Erythroblast (primary cell): ENCODE results near the gene C1QTNF5.

Experiments
- GATA1 ChIP-seq: IDR thresholded peaks from 2 replicates; pipeline ENCODE4 v1.6.1; 2011; ENCODE audit warnings: low read depth, mild to moderate bottlenecking, control low read depth, low read length, moderate library complexity
- POLR2A ChIP-seq: IDR thresholded peaks from 2 replicates; pipeline ENCODE4 v1.6.1; 2011; ENCODE audit warnings: mild to moderate bottlenecking, low read length

DNA sequence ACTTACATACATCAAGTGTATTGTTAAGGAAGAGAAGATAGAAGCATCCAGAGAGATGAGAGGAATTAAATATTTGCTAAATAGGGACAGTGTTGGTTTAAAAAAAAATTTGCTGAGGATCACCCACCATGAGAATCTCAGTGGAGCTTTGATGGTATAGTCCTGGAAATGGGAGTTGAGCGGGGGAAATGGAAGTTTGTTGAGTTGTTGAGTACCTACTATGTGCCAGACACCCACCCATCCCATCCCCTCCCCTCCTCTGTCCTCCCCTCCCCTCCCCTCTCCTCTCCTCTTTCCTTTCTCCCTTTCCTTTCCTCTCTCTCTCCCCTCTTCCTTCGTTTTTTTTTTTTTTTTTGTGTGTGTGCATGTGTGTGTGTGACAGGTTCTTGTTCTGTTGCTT, 10.5 kb upstream of the C1QTNF5 start:
- TF ChIP-seq POLR2A, result no peak
- TF ChIP-seq GATA1, result no peak
